ENCODE measurements around the gene DLG2. TPM values are rescaled to one million over a fixed set of nuclear protein-coding genes. Genes with fewer than 3 reads are reported as not detected.

DLG2 gene
- total and polyA plus RNA-seq, 9 of the 15 experiments (the other 6 are each of a cell fraction or from before 2014, with no cell fraction given): 0.52 to 1.6 (median 0.95) TPM

DNA sequence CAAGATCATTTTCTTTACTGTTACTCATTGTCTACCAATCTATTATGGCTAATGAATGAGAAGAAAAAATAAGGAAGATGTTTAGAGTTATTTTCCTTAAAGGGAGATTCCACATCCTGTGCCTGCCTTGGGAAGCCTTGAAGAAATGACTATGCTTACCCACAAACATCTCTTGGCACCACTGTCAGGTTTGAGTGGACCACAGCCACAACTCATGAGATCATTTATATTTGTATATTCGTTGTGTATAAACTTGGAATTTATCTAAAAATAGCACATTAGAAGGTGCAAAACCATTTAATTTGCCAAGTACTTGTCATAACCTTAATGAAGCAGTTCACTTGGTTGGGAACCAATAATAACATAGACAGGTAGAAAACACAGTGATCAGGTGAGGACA lies 740.8 kb downstream of the DLG2 start:
- H3K9me3 ChIP-seq (replicated peaks; ENCODE audit: control insufficient read depth, insufficient read depth, low read depth, low read length): no peaks in the 10 kb centered on the region; the same call in 1 of the 2 replicates
- no TSS peak for BruUV-seq (replicated peaks)
- no peaks in the 10 kb centered on the region for H4K20me1 ChIP-seq (replicated peaks; ENCODE audit: control insufficient read depth, insufficient read depth, low read length)
- H3K27ac ChIP-seq (ENCODE audit: extremely low read depth, low read depth, low read length): no peak overlapping the region
- no peak for DNase-seq (ENCODE audit: extremely low read depth in 1 of 4, low spot score in 3 of 4)
- no peak overlapping the region for H3K4me3 ChIP-seq
- no peak overlapping the region for H3K4me2 ChIP-seq (ENCODE audit: insufficient read depth, low read length)
- no peak overlapping the region for H2AFZ ChIP-seq (ENCODE audit: low read depth, low read length)
- intact Hi-C loops (cut with micrococcal nuclease) (no loop called here), in situ Hi-C loops (cut with MboI) (no loop called here)
- ATAC-seq: no peak
- no peak overlapping the region for H3K9ac ChIP-seq (ENCODE audit: insufficient read depth in 1 of 2, low read depth in 2 of 2, low read length in 2 of 2)
- FAIRE-seq: no peak
- H3K36me3 ChIP-seq (ENCODE audit: control insufficient read depth, insufficient read depth, low read length): no peaks in the 10 kb centered on the region
- TF ChIP-seq POLR2AphosphoS5 (IDR thresholded peaks at IDR 0.05; ENCODE audit: control insufficient read depth, insufficient read depth, low read depth, low read length) (no peak), TAF15 (IDR thresholded peaks at IDR 0.05; ENCODE audit: low read depth, low read length) (no peak), SMAD3 (CRISPR knock-in tag; conservative IDR thresholded peaks at IDR 0.05) (no peak), ZNF764 (CRISPR knock-in tag; IDR thresholded peaks at IDR 0.05; ENCODE audit: low read depth) (no peak), CBX3 (IDR thresholded peaks at IDR 0.05; ENCODE audit: borderline replicate concordance in 1 of 2, low read length in 2 of 2) (no peak), ZNF507 (tag; conservative IDR thresholded peaks at IDR 0.05) (no peak), ZFX (CRISPR knock-in tag; IDR thresholded peaks at IDR 0.05) (no peak), FOXA3 (CRISPR knock-in tag; conservative IDR thresholded peaks at IDR 0.05 in 1 of 2, IDR thresholded peaks at IDR 0.05 in 1 of 2) (no peak), ZNF586 (CRISPR knock-in tag; conservative IDR thresholded peaks at IDR 0.05) (no peak), ESRRA (IDR thresholded peaks at IDR 0.05; ENCODE audit: borderline replicate concordance, low read depth) (no peak), ETS2 (tag; IDR thresholded peaks at IDR 0.05; ENCODE audit: borderline replicate concordance, poor library complexity, severe bottlenecking) (no peak), DMBX1 (CRISPR knock-in tag; IDR thresholded peaks at IDR 0.05; ENCODE audit: borderline replicate concordance) (no peak)
- TF ChIP-seq, protein P1, sequence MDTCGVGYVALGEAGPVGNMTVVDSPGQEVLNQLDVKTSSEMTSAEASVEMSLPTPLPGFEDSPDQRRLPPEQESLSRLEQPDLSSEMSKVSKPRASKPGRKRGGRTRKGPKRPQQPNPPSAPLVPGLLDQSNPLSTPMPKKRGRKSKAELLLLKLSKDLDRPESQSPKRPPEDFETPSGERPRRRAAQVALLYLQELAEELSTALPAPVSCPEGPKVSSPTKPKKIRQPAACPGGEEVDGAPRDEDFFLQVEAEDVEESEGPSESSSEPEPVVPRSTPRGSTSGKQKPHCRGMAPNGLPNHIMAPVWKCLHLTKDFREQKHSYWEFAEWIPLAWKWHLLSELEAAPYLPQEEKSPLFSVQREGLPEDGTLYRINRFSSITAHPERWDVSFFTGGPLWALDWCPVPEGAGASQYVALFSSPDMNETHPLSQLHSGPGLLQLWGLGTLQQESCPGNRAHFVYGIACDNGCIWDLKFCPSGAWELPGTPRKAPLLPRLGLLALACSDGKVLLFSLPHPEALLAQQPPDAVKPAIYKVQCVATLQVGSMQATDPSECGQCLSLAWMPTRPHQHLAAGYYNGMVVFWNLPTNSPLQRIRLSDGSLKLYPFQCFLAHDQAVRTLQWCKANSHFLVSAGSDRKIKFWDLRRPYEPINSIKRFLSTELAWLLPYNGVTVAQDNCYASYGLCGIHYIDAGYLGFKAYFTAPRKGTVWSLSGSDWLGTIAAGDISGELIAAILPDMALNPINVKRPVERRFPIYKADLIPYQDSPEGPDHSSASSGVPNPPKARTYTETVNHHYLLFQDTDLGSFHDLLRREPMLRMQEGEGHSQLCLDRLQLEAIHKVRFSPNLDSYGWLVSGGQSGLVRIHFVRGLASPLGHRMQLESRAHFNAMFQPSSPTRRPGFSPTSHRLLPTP (IDR thresholded peaks at IDR 0.05; ENCODE audit: borderline replicate concordance, extremely low read depth, insufficient read length): no peak
- TF ChIP-seq, protein P2, sequence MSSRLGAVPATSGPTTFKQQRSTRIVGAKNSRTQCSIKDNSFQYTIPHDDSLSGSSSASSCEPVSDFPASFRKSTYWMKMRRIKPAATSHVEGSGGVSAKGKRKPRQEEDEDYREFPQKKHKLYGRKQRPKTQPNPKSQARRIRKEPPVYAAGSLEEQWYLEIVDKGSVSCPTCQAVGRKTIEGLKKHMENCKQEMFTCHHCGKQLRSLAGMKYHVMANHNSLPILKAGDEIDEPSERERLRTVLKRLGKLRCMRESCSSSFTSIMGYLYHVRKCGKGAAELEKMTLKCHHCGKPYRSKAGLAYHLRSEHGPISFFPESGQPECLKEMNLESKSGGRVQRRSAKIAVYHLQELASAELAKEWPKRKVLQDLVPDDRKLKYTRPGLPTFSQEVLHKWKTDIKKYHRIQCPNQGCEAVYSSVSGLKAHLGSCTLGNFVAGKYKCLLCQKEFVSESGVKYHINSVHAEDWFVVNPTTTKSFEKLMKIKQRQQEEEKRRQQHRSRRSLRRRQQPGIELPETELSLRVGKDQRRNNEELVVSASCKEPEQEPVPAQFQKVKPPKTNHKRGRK (tag; IDR thresholded peaks at IDR 0.05): no peak
- TF ChIP-seq, protein P3, sequence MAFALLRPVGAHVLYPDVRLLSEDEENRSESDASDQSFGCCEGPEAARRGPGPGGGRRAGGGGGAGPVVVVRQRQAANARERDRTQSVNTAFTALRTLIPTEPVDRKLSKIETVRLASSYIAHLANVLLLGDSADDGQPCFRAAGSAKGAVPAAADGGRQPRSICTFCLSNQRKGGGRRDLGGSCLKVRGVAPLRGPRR (CRISPR knock-in tag; IDR thresholded peaks at IDR 0.05): no peak
- TF ChIP-seq, protein P4, sequence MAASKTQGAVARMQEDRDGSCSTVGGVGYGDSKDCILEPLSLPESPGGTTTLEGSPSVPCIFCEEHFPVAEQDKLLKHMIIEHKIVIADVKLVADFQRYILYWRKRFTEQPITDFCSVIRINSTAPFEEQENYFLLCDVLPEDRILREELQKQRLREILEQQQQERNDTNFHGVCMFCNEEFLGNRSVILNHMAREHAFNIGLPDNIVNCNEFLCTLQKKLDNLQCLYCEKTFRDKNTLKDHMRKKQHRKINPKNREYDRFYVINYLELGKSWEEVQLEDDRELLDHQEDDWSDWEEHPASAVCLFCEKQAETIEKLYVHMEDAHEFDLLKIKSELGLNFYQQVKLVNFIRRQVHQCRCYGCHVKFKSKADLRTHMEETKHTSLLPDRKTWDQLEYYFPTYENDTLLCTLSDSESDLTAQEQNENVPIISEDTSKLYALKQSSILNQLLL (CRISPR knock-in tag; IDR thresholded peaks at IDR 0.05; ENCODE audit: borderline replicate concordance): no peak
- no peaks in the 10 kb centered on the region for H3K27me3 ChIP-seq (ENCODE audit: control insufficient read depth in 2 of 2, insufficient read depth in 2 of 2, low read length in 2 of 2)
- no peaks in the 10 kb centered on the region for H3K9me1 ChIP-seq (ENCODE audit: control insufficient read depth, insufficient read depth, low read length)
- ChIA-PET POLR2A (no interaction called here), CTCF (ENCODE audit: low intra/inter-chr PET ratio) (no interaction called here)
- no peaks in the 10 kb centered on the region for H3K79me2 ChIP-seq (ENCODE audit: control insufficient read depth, insufficient read depth, low read length)
- H3K4me1 ChIP-seq (replicated peaks in 1 of 2; ENCODE audit: control insufficient read depth in 2 of 2, insufficient read depth in 2 of 2, low read length in 2 of 2): no peaks in the 10 kb centered on the region
- WGBS (ENCODE audit: insufficient coverage, low coverage, missing lambda C conversion rate): 0% methylated on average over 1 of the region's 1 CpG

Data from K562 (cell line).